ENCODE measurements around the gene CBFA2T2.

CBFA2T2 gene

DNA sequence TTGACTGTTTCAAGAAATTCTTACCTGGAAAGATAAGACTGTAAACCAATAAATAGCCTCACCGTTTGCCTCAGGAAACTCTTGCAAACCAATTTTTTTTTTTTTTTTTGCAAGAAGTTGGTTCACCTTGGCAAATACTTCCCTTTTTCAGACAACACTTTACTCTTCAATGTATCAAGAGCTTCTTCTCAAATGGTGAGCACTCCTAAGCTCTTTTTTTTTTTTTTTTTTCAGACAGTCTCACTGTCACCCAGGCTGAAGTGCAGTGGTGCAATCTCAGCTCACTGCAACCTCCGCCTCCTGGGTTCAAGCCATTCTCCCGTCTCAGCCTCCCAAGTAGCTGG, 23.6 kb upstream of the CBFA2T2 start:
- TF ChIP-seq, protein P1, sequence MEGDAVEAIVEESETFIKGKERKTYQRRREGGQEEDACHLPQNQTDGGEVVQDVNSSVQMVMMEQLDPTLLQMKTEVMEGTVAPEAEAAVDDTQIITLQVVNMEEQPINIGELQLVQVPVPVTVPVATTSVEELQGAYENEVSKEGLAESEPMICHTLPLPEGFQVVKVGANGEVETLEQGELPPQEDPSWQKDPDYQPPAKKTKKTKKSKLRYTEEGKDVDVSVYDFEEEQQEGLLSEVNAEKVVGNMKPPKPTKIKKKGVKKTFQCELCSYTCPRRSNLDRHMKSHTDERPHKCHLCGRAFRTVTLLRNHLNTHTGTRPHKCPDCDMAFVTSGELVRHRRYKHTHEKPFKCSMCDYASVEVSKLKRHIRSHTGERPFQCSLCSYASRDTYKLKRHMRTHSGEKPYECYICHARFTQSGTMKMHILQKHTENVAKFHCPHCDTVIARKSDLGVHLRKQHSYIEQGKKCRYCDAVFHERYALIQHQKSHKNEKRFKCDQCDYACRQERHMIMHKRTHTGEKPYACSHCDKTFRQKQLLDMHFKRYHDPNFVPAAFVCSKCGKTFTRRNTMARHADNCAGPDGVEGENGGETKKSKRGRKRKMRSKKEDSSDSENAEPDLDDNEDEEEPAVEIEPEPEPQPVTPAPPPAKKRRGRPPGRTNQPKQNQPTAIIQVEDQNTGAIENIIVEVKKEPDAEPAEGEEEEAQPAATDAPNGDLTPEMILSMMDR (IDR thresholded peaks at IDR 0.05) = no peak

DNA sequence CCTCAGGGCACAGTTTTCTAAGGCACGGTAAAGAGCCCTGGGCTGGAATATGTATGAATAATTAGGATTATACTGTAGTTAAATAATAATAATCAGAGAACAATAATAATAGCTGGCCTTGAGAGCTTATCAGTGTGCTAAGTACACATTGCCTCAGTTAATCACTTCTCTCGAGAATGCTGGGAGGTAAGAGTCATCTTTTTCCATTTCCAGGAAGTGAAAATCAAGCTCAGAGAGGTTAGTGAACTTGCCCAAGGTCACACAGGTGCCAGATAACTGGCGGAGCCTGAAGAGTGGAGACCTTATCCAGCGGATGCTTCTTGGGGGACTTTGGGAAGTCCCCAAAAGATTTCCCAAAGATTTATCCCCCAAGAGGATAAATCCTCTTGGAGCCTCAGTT, 19.4 kb upstream of the CBFA2T2 start:
- TF ChIP-seq, protein P1 (IDR thresholded peaks at IDR 0.05) = no peak

DNA sequence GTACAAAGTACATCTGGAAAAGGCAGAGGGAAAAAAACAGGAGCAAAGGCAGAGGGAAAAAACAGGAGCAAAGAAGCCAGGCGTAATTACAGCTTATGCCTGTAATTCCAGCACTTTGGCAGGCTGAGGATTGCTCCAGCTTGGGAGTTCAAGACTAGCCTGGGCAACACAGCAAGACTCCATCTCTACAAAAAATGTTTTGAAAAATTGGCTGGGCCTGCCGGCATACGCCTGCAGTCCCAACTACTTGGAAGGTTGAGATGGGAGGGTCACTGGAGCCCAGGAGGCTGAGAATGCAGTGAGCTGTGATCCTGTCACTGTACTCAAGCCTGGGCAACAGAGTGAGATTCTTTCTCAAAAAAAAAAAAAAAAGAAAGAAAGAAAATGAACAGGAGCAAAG, 19.0 kb upstream of the CBFA2T2 start:
- TF ChIP-seq, protein P1 (IDR thresholded peaks at IDR 0.05) = no peak

DNA sequence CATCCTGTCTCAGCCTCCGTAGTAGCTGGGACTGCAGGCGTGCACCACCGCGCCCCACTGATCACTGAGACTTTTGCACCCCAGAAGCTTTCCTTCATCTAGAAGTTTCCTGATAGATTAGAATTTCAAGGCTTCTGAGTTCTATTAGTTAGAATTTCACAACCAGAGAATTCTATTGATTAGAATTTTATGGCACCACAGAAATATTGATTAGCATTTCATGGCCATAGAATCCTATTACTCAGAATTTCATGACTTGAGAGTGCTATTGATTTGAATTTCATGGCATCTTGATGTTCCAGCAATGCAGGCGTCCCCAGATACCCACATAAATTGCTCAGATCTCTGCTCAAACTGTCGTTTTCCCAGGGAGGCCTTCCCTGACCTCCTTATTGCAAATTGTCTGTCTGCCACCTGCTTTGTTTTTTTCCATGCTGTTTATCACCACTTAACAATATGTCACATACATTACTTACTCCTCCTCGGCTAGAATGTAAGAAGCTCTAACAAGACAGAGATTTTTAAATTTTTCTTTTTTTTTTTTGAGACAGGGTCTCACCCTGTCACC, 16.9 kb upstream of the CBFA2T2 start:
- TF ChIP-seq, protein P1 (IDR thresholded peaks at IDR 0.05) = no peak

DNA sequence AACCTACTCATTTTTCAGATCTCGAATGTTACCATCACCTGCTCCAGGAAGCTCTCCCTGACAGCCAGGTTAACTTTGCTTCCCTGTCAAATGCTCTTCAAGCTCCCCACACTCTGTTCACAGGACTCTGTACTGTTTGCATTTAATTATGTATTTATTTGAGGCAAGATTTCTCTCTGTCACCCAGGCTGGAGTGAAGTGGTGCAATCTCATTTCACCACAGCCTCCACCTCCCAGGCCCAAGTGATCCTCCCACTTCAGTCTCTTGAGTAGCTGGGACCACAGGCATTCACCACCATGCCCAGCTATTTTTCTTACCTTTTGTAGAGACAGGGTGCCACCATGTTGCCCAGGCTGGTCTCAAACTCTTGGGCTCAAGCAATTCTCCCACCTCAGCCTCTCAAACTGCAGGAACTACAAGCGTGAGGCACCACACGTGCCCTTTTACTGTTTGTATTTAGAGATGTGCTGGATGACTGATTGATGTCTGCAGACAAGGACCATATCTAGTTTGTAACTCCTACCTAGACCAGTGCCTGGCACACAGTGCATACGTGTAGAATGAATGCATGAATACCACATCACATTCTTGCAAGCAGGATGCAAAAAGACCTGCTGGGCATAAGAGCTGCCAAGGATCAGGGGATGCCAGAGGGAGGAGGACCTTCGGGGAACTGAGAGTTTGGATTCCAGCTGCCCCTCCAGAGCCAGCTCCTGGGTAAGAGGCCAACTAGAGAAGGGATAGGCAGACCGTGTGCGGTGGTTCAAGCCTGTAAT, 15.6 kb upstream of the CBFA2T2 start:
- TF ChIP-seq, protein P1 (IDR thresholded peaks at IDR 0.05) = no peak

DNA sequence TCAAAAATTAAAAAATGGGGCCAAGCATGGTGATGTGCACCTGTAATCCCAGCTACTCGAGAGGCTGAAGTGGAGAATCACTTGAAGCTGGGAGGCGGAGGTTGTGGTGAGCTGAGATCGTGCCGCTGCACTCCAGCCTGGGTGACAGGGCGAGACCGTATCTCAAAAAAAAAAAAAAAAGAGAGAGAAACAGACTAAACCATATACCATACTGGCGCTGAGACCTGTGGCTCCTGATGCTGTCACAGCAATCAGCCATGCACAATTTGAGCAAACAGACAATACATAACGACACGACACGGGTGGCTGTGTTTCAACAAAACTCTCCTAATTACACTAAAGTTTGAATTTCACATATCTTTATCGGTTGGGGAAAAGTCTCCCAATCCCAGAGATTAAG, 14.9 kb upstream of the CBFA2T2 start:
- TF ChIP-seq, protein P1 (IDR thresholded peaks at IDR 0.05) = no peak

DNA sequence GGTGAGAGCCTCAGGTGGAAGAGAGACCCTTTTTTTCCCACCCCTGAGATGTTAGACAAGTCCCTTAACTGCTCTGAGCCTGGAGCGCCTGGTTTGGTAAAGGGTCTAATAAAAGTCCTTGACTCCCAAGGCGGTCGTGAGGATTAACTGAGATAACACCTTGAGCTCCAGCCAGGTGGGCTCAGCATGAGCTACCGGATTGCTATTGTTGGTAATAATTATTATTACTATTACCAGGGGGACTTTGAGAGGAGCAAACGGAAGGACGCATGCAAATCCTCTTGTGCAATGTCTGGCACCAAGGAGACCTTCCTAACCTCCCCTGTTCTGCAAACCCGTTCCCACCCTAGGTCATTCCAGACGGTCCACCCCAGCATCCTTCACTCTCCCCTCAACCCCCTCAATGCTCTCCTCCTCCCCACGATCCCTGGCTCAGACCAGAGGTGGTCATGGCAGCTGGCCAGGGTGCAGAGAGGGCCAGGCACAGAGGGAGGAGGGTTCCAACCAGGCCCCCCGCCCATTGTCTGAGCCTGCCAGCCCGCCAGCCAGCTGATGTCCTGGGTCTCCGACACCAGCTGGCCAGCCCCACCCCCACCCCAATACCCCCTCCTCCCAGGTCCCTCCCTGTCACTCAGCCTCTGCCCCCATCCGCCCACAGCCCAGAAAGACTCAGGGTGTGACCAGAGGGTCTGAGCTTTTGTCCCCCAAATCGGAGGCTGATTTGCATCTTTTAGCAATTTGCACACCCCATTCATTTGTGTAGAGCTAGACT, 14.3 kb upstream of the CBFA2T2 start:
- TF ChIP-seq, protein P1 (IDR thresholded peaks at IDR 0.05) = no peak

Measured in LNCAP (cell line).